Measurements from ENCODE around the gene PCSK9.

DNA sequence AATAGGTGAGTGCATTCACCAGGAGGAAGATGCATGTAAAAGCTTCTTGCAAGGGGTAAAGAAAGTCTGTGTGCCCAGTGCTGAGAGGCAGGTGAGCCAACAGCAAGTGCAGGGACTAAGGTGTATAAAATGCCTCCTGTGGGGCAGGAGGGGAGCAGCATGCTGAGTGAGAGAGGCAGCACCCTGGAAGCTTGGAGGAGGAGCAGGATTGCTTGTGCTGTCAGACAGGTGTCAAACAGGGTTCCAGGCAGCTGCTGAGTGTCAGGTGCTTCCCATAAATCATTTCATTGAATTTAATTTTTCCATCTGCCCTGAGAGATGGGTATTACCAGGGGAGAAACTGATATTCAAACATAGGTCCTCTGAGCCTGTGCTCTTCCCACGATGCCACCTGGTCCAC lies 26.7 kb upstream of the PCSK9 start:
- TF ChIP-seq, protein P1, sequence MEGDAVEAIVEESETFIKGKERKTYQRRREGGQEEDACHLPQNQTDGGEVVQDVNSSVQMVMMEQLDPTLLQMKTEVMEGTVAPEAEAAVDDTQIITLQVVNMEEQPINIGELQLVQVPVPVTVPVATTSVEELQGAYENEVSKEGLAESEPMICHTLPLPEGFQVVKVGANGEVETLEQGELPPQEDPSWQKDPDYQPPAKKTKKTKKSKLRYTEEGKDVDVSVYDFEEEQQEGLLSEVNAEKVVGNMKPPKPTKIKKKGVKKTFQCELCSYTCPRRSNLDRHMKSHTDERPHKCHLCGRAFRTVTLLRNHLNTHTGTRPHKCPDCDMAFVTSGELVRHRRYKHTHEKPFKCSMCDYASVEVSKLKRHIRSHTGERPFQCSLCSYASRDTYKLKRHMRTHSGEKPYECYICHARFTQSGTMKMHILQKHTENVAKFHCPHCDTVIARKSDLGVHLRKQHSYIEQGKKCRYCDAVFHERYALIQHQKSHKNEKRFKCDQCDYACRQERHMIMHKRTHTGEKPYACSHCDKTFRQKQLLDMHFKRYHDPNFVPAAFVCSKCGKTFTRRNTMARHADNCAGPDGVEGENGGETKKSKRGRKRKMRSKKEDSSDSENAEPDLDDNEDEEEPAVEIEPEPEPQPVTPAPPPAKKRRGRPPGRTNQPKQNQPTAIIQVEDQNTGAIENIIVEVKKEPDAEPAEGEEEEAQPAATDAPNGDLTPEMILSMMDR (IDR thresholded peaks at IDR 0.05), result no peak
- TF ChIP-seq MAFK (IDR thresholded peaks at IDR 0.05; ENCODE audit: partially characterized antibody) (no peak), CHD2 (IDR thresholded peaks at IDR 0.05; ENCODE audit: low read length, partially characterized antibody) (no peak), MAZ (IDR thresholded peaks at IDR 0.05; ENCODE audit: borderline replicate concordance, low read depth, low read length) (no peak), ESRRA (IDR thresholded peaks at IDR 0.05; ENCODE audit: borderline replicate concordance, low read length) (no peak), HEYL (CRISPR knock-in tag; IDR thresholded peaks at IDR 0.05) (no peak), POLR2A (IDR thresholded peaks at IDR 0.05; ENCODE audit: low read length) (no peak), NFE2L2 (conservative IDR thresholded peaks at IDR 0.05; ENCODE audit: low read length) (no peak), SMC3 (IDR thresholded peaks at IDR 0.05) (no peak), KDM5A (IDR thresholded peaks at IDR 0.05) (no peak)
- TF ChIP-seq, protein P2, sequence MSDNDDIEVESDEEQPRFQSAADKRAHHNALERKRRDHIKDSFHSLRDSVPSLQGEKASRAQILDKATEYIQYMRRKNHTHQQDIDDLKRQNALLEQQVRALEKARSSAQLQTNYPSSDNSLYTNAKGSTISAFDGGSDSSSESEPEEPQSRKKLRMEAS (IDR thresholded peaks at IDR 0.05), result no peak
- TF ChIP-seq, protein P3, sequence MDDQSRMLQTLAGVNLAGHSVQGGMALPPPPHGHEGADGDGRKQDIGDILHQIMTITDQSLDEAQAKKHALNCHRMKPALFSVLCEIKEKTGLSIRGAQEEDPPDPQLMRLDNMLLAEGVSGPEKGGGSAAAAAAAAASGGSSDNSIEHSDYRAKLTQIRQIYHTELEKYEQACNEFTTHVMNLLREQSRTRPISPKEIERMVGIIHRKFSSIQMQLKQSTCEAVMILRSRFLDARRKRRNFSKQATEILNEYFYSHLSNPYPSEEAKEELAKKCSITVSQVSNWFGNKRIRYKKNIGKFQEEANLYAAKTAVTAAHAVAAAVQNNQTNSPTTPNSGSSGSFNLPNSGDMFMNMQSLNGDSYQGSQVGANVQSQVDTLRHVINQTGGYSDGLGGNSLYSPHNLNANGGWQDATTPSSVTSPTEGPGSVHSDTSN (IDR thresholded peaks at IDR 0.05), result no peak
- TF ChIP-seq, protein P4, sequence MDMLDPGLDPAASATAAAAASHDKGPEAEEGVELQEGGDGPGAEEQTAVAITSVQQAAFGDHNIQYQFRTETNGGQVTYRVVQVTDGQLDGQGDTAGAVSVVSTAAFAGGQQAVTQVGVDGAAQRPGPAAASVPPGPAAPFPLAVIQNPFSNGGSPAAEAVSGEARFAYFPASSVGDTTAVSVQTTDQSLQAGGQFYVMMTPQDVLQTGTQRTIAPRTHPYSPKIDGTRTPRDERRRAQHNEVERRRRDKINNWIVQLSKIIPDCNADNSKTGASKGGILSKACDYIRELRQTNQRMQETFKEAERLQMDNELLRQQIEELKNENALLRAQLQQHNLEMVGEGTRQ (IDR thresholded peaks at IDR 0.05), result no peak

All from A549 (cell line).